SU-DHL-6 (cell line): ENCODE data around the gene CACNA1C.

Experiments
- H2AFZ ChIP-seq: fragments of 200-600 bp; sonication (generic); 2 replicates; pipeline ENCODE4 v1.6.1; 2014; ENCODE audit warnings: low read depth, mild to moderate bottlenecking, moderate library complexity, mixed read lengths, antibody characterized with exemption, low read length; ENCODE audit not compliant: severe bottlenecking
- H3F3A ChIP-seq: fragments of 200-600 bp; shearing (Covaris generic); 2 replicates; pipeline ENCODE4 v1.6.0; 2016; ENCODE audit warnings: antibody characterized with exemption, mild to moderate bottlenecking; ENCODE audit not compliant: insufficient read depth
- H3K27ac ChIP-seq: fragments of 200-600 bp; sonication (generic); 2 replicates; pipeline ENCODE4 v1.5.1; 2016; ENCODE audit warnings: low read depth, mild to moderate bottlenecking, low read length, moderate library complexity, mixed read lengths
- H3K27me3 ChIP-seq: fragments of 200-600 bp; sonication (generic), shearing (Covaris generic); 2 replicates; pipeline ENCODE4 v1.6.0; 2014; ENCODE audit warnings: mild to moderate bottlenecking, low read length
- H3K36me3 ChIP-seq: fragments of 200-600 bp; sonication (generic); 2 replicates; pipeline ENCODE4 v1.6.1; 2014; ENCODE audit warnings: mild to moderate bottlenecking, low read length, mixed read lengths
- H3K4me2 ChIP-seq: fragments of 300-600, 200-600 bp; shearing (Covaris generic), sonication (generic); 2 replicates; pipeline ENCODE4 v1.6.0; 2014; ENCODE audit warnings: low read length, low read depth, mild to moderate bottlenecking; ENCODE audit not compliant: poor library complexity, severe bottlenecking
- H3K4me3 ChIP-seq: fragments of 200-600 bp; sonication (generic); 2 replicates; pipeline ENCODE4 v1.5.1; 2014; ENCODE audit warnings: antibody characterized with exemption, low read length, mild to moderate bottlenecking, mixed read lengths; ENCODE audit not compliant: insufficient read depth, poor library complexity, severe bottlenecking
- H3K79me2 ChIP-seq: fragments of 200-600 bp; sonication (generic); 2 replicates; pipeline ENCODE4 v1.6.1; 2014; ENCODE audit warnings: mild to moderate bottlenecking, low read length, moderate library complexity; ENCODE audit not compliant: insufficient read depth
- H3K9ac ChIP-seq: fragments of 200-600 bp; sonication (generic); 2 replicates; pipeline ENCODE4 v1.7.0; 2014; ENCODE audit warnings: mild to moderate bottlenecking, low read length
- H3K9me2 ChIP-seq: fragments of 200-600 bp; sonication (generic); replicated peaks from 2 replicates; pipeline ENCODE4 v1.6.1; 2014; ENCODE audit warnings: low read length; ENCODE audit not compliant: insufficient read depth
- H3K9me3 ChIP-seq: fragments of 200-600 bp; sonication (generic); 2 replicates; pipeline ENCODE4 v1.6.1; 2014; ENCODE audit warnings: low read length, mixed read lengths; ENCODE audit not compliant: insufficient read depth
- H4K20me1 ChIP-seq: fragments of 200-600 bp; sonication (generic); 2 replicates; pipeline ENCODE4 v1.6.1; 2014; ENCODE audit warnings: low read depth, mild to moderate bottlenecking, antibody characterized with exemption, low read length, moderate library complexity, mixed read lengths
- CTCF ChIP-seq: fragments of 200-600 bp; sonication (generic); IDR thresholded peaks from one replicate; pipeline ENCODE4 v1.5.1; 2017; ENCODE audit warnings: antibody characterized with exemption, mild to moderate bottlenecking, low read length, moderate library complexity; ENCODE audit not compliant: insufficient read depth, poor library complexity, severe bottlenecking
- EZH2phosphoT487 ChIP-seq: fragments of 200-600 bp; sonication (generic), shearing (Covaris generic); conservative IDR thresholded peaks from 2 replicates; pipeline ENCODE4 v1.6.1; 2018; ENCODE audit warnings: mild to moderate bottlenecking, antibody characterized with exemption, low read length, moderate library complexity, mixed read lengths

CACNA1C gene

GRCh38 chr12:2137711-2138110 is 84.9 kb downstream of the CACNA1C start:
- Histone ChIP-seq H3F3A (no peaks in the 10 kb centered on the region), H2AFZ (no peak overlapping the region), H3K36me3 (no peaks in the 10 kb centered on the region), H3K4me3 (no peak overlapping the region), H3K9ac (no peak overlapping the region), H3K9me2 (no peaks in the 10 kb centered on the region), H3K4me2 (no peak overlapping the region), H3K9me3 (no peaks in the 10 kb centered on the region), H3K27ac (no peak overlapping the region), H3K27me3 (no peaks in the 10 kb centered on the region), H3K79me2 (no peaks in the 10 kb centered on the region), H4K20me1 (no peaks in the 10 kb centered on the region)
- no peak for TF ChIP-seq CTCF
- TF ChIP-seq EZH2phosphoT487, result no peak

GRCh38 chr12:2138294-2138693 is 85.5 kb downstream of the CACNA1C start:
- no peaks in the 10 kb centered on the region for H3K36me3 ChIP-seq
- H3K4me3 ChIP-seq, result no peak overlapping the region
- no peaks in the 10 kb centered on the region for H4K20me1 ChIP-seq
- TF ChIP-seq CTCF (no peak), EZH2phosphoT487 (no peak)
- H3K27ac ChIP-seq, result no peak overlapping the region
- no peak overlapping the region for H3K4me2 ChIP-seq
- H2AFZ ChIP-seq, result no peak overlapping the region
- H3K9me3 ChIP-seq, result no peaks in the 10 kb centered on the region
- H3K79me2 ChIP-seq, result no peaks in the 10 kb centered on the region
- H3K9me2 ChIP-seq, result no peaks in the 10 kb centered on the region
- H3F3A ChIP-seq, result no peaks in the 10 kb centered on the region
- H3K9ac ChIP-seq, result no peak overlapping the region
- no peaks in the 10 kb centered on the region for H3K27me3 ChIP-seq

- H3K4me3 ChIP-seq, result no peak overlapping the region
These were observed 86.1 kb downstream of the CACNA1C start for GRCh38 chr12:2138871-2139308.

More at GRCh38 chr12:2138871-2139308, 86.1 kb downstream of the CACNA1C start:
- Histone ChIP-seq H3K27me3 (no peaks in the 10 kb centered on the region), H3K79me2 (no peaks in the 10 kb centered on the region), H3K9me2 (no peaks in the 10 kb centered on the region), H3K4me2 (no peak overlapping the region), H4K20me1 (no peaks in the 10 kb centered on the region), H3K9me3 (no peaks in the 10 kb centered on the region), H3F3A (no peaks in the 10 kb centered on the region), H3K36me3 (no peaks in the 10 kb centered on the region), H3K27ac (no peak overlapping the region), H3K9ac (no peak overlapping the region), H2AFZ (no peak overlapping the region)
- no peak for TF ChIP-seq EZH2phosphoT487
- TF ChIP-seq CTCF, result no peak
